AG09309 (cell line): Measurements from ENCODE around the gene CD52.

Experiments used
- DNase-seq: peaks from one replicate; pipeline ENCODE4 v3.0.0-alpha.2; 2010; ENCODE audit warnings: low read depth
- H3K4me3 ChIP-seq: 2 replicates; pipeline ENCODE4 v1.5.1; 2011; ENCODE audit warnings: mild to moderate bottlenecking, low read depth, low read length, moderate library complexity; ENCODE audit not compliant: control insufficient read depth
- CTCF ChIP-seq: IDR thresholded peaks from 2 replicates; pipeline ENCODE4 v1.5.1; 2011; ENCODE audit warnings: mild to moderate bottlenecking, low read depth, low read length, inconsistent platforms; ENCODE audit not compliant: insufficient read depth, control insufficient read depth; ENCODE audit errors: missing control alignments

Gene CD52

GRCh38 chr1:26351590-26352337, 34.0 kb downstream of the CD52 start:
- TF ChIP-seq CTCF, result no peak
- DNase-seq, result no peak
- no peak overlapping the region for H3K4me3 ChIP-seq

- no peak for TF ChIP-seq CTCF
- no peak overlapping the region for H3K4me3 ChIP-seq
- no peak for DNase-seq
These were observed 34.6 kb downstream of the CD52 start for GRCh38 chr1:26352338-26352679.

GRCh38 chr1:26353210-26353859, 35.6 kb downstream of the CD52 start:
- TF ChIP-seq CTCF, result no peak
- no peak overlapping the region for H3K4me3 ChIP-seq

GRCh38 chr1:26353976-26354820, 36.4 kb downstream of the CD52 start, which contains the start of gene CRYBG2:
Gene CRYBG2, minus strand, starts transcription at chr1:26354130. Its CDS starts 7,473 bp downstream, at chr1:26346657.
- H3K4me3 ChIP-seq, result no peak within 1 kb of the TSS
- no peak for TF ChIP-seq CTCF
- no peak for DNase-seq

More at GRCh38 chr1:26353210-26353859, 35.6 kb downstream of the CD52 start:
- no peak for DNase-seq

- no peak for DNase-seq
- no peak overlapping the region for H3K4me3 ChIP-seq
- TF ChIP-seq CTCF, result no peak
These were observed 37.2 kb downstream of the CD52 start for GRCh38 chr1:26354972-26355371.

GRCh38 chr1:26356106-26356505, 38.3 kb downstream of the CD52 start:
- TF ChIP-seq CTCF, result no peak
- no peak overlapping the region for H3K4me3 ChIP-seq
- no peak for DNase-seq
